ENCODE results near the gene RIBC1. TPM values are rescaled to one million over a fixed set of nuclear protein-coding genes. Genes with fewer than 3 reads are reported as not detected.
"Not testable (repeated sequence)": the region's sequence is repeated elsewhere in the genome, so short reads cannot be mapped to it uniquely, and the experiment has no call there.

The RIBC1 gene
- total RNA-seq, 2 experiments from 2014 or later = 0.61 to 1.1 TPM

DNA sequence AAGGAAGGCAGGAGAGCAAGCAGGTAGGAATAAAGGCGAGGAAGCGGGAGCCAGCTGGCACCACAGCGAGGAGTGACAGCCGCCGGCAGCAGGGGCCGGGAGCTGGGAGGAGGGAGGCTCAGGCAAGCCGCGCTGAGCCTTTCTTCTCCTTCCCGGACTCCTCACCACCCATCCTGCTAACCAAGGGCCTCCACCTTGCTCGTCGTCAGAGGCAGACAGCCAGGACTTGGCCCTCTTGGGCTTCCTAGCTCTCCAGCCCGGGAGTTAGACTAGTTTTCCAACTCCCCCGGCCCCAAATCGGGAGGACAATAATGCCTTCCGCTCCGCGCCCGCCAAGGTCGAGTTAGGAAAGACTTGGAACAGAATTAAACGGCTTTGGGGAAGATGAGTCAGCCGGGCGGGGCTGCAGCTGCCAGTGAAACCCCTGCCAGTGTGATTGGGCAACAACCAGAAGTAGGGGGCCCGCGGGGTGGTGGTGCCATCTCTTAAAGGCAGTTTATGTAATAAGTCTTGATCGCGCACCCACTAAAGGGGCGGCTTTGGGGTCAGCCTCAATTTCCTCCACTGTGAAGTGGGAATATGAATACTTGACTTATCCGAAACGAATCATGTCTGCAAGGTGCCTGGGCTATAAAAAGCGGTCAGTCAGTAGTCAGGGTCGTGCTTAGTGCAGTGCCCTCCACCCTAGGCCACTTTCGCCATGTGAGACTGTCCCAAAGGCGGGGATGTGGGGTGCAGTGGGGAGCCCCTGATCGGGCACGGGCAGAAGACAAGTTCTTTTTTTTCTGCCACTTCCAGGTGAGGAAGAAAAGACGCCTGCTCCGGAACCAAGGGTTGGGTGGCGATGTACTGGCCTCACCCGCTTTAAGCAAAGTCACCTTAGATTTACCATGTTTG lies 18.2 kb downstream of the RIBC1 start:
- Mint-ChIP-seq H3K36me3 (no peaks in the 10 kb centered on the region), H3K9me3 (ENCODE audit: low read depth) (no peaks in the 10 kb centered on the region), H3K4me3 (peak overlapping the region; percentile 81), H3K27ac (peak overlapping the region; percentile 82), H3K27me3 (no peaks in the 10 kb centered on the region), H3K4me1 (peaks cover 35% of the 10 kb centered on the region)
- ATAC-seq (peak; percentile 8), DNase-seq (peak; percentile 43)
- CTCF ChIA-PET = interaction anchor here (0.9 kb wide), 1 partner anchor 18 kb away, joined by 3 read pairs; the partner anchor contains the start of genes RIBC1 and SMC1A

DNA sequence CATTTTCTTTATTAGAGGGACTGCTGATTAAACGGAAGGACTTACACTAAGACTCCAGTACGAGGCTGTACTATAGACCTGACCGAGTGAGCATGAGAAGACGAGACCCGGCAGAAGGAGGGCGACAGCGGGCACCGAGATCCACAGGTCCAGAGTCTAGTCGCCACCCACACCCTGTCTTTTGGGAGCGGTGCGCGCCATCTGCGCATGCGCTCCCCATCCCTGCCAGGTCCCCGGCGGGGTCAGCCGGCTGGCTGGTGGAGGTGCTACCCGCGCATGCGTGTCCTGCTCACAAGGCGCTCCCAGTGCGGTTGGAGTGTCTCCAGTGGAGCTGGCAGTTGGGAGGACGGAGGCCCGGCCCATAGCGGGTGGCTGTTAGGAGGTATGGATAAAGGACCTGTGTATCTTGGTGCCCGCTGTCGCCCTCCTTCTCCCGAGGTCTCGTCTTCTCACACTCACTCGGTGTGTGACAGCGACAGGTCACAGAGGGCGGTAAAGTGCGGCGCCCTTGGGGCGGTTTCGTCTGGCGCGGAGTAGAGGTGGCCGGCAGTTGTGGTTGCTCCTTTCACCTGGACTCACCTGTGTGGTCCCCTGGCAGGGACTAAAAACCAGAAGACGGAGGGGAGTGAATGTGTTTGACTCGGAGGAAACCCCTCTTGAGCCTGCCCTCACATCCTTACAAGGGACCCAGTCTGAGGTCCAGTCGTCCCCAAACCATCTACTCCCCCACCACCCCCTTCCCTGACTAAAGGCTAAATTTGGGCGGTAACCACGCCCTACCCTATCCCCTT lies 19.1 kb downstream of the RIBC1 start:
- DNase-seq (peak; percentile 86), ATAC-seq (peak; percentile 88)
- Mint-ChIP-seq H3K27ac (peak overlapping the region; percentile 82), H3K9me3 (ENCODE audit: low read depth) (no peaks in the 10 kb centered on the region), H3K4me3 (peak overlapping the region; percentile 81), H3K27me3 (no peaks in the 10 kb centered on the region), H3K4me1 (peaks cover 30% of the 10 kb centered on the region), H3K36me3 (no peaks in the 10 kb centered on the region)
- CTCF ChIA-PET = interaction anchor here (0.6 to 0.9 kb wide), 2 partner anchors 19 to 123 kb away, joined by 3 read pairs; partner anchors contain the start of genes RIBC1 and SMC1A

DNA sequence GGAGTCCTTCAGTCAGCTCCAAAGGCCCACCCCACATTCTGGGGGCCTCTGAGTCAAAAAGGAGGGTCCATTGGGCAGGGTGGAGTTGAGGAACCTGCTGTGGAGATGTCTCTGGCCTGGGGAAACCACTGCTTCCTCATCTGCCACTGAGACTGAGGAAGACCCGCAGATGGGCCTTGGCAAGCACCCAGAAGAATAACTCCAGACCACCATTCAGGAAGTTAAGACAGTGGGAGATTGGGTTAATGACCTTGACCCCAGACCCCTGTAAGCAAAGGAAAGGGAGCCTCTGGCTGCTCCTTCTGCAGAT lies 19.6 kb downstream of the RIBC1 start:
- Mint-ChIP-seq H3K4me3 (peak overlapping the region; percentile 81), H3K27ac (peak overlapping the region; percentile 82), H3K4me1 (peaks cover 28% of the 10 kb centered on the region), H3K9me3 (ENCODE audit: low read depth) (no peaks in the 10 kb centered on the region), H3K36me3 (no peaks in the 10 kb centered on the region), H3K27me3 (no peaks in the 10 kb centered on the region)
- CTCF ChIA-PET = interaction anchor here (0.6 kb wide), 1 partner anchor 123 kb away, joined by 3 read pairs; no protein-coding TSS in a partner anchor
- no peak for ATAC-seq
- no peak for DNase-seq

DNA sequence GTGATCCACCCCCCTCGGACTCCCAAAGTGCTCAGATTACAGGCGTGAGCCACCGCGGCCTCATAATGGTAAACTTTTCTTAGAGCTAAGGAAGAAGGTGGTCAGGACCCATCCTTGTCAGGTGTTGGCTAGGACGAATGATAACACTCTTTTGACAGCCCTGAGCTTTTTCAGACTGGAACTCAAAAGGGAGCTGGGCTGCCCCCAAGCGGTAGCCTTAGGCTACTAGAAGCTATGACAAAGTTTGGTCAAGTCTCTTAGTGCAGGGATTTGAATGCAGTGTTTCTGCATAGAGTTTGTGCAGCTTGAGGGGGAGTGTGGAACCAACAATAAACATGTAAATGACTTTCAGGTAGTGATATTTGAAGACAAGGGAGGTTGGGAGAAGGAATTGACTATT lies 23.3 kb downstream of the RIBC1 start:
- Mint-ChIP-seq H3K27ac (no peak overlapping the region), H3K4me1 (peaks cover 4% of the 10 kb centered on the region), H3K9me3 (ENCODE audit: low read depth) (no peaks in the 10 kb centered on the region), H3K36me3 (no peaks in the 10 kb centered on the region), H3K4me3 (no peak overlapping the region), H3K27me3 (no peaks in the 10 kb centered on the region)
- CTCF ChIA-PET = interaction anchor here (0.7 to 5.1 kb wide), 17 partner anchors 10 to 201 kb away, joined by 3 to 46 read pairs (median 5); partner anchors contain the start of genes HSD17B10, RIBC1 and SMC1A
- DNase-seq (peak; percentile 68), ATAC-seq (peak; percentile 49)

DNA sequence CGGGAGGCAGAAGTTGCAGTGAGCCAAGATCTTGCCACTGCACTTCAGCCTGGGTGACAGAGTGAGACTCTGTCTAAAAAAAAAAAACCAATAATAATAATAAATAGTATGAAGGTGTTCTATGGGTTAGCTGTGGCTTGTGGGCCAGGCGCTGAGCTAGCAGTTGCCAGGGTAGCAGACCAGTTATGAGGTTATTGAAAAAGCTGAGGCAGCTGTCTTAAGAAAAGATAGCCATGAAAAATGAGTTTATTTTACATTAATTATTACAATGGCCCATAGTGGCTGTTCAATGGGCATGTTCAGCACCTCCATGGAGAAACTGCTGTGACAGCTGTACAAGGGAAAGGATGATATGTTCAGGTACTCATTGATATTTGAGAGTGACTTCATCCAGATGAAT lies 24.8 kb downstream of the RIBC1 start:
- H3K9me3 Mint-ChIP-seq (ENCODE audit: low read depth) = no peaks in the 10 kb centered on the region
- H3K27me3 Mint-ChIP-seq = no peaks in the 10 kb centered on the region
- no peaks in the 10 kb centered on the region for H3K4me1 Mint-ChIP-seq
- H3K36me3 Mint-ChIP-seq = no peaks in the 10 kb centered on the region
- CTCF ChIA-PET = interaction anchor here (0.8 to 5.1 kb wide), 4 partner anchors 12 to 134 kb away, joined by 3 to 39 read pairs (median 6); no protein-coding TSS in a partner anchor
- no peak overlapping the region for H3K4me3 Mint-ChIP-seq
- H3K27ac Mint-ChIP-seq = no peak overlapping the region
- ATAC-seq (no peak), DNase-seq (no peak)

DNA sequence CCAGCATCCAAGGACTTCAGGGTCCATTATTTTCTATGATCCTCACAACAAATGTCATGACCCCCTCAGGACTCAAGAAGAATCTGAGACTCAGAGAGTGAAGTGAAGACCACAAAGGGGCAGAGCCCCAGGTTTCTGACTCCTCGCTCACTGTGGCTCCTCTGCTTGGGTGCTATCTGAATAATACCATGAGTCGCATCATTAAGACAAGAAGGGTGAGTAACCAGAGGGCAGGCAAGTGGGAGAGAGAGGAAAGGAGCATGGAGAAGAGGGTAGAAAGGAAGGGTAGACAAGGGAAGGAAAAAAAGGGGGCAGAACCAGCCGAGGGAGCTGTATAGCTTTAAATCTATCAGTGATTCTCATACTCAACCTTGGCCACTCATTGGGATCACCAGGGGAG lies 27.0 kb downstream of the RIBC1 start:
- DNase-seq (no peak), ATAC-seq (no peak)
- Mint-ChIP-seq H3K4me1 (no peaks in the 10 kb centered on the region), H3K27me3 (no peaks in the 10 kb centered on the region), H3K27ac (no peak overlapping the region), H3K4me3 (no peak overlapping the region), H3K36me3 (no peaks in the 10 kb centered on the region), H3K9me3 (ENCODE audit: low read depth) (no peaks in the 10 kb centered on the region)
- CTCF ChIA-PET = interaction anchor here (1.1 to 5.1 kb wide), 3 partner anchors 32 to 136 kb away, joined by 3 to 39 read pairs (median 5); no protein-coding TSS in a partner anchor

DNA sequence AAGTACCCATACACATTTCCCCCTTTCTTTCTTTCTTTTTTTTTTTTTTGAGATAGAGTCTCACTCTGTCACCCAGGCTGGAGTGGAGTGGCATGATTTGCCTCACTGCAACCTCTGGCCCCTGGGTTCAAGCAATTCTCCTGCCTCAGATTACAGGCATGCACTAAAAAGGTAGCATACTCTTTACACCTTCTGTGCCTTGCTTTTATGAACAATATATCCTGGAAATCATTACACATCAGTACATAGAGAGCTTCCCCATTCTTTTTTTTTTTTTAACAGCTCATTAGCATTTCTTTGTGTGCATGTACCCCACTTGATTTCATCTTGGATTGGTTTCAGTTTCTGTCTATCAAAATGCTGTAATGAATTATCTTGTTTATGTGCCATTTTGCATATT lies 30.1 kb downstream of the RIBC1 start:
- no peaks in the 10 kb centered on the region for H3K9me3 Mint-ChIP-seq (ENCODE audit: low read depth)
- no peak overlapping the region for H3K4me3 Mint-ChIP-seq
- no peak for DNase-seq
- no peaks in the 10 kb centered on the region for H3K36me3 Mint-ChIP-seq
- H3K4me1 Mint-ChIP-seq = no peaks in the 10 kb centered on the region
- no peak for ATAC-seq
- CTCF ChIA-PET = interaction anchor here (0.9 kb wide), 1 partner anchor 135 kb away, joined by 3 read pairs; no protein-coding TSS in a partner anchor
- no peak overlapping the region for H3K27ac Mint-ChIP-seq
- H3K27me3 Mint-ChIP-seq = peaks cover 13% of the 10 kb centered on the region

DNA sequence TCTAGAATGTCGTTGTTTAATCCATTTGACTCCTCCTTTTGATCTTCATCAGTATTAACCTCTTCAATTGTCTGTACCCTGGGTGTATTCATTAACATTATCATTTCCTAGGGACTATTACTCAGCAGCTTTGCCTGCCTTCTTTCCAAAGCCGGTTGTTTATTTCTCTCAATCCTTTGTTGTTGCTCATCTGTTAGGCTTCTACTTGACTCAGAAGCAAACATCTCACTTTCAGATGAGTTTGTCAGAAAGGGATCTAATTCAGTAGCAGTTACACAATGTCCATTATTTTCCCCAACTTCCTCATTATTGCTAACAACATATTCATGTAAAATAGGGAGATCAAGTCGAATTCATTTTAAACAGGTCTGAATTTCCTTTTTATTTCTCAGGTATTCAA lies 33.6 kb downstream of the RIBC1 start:
- Mint-ChIP-seq H3K27ac (no peak overlapping the region), H3K4me1 (no peaks in the 10 kb centered on the region), H3K27me3 (peaks cover 21% of the 10 kb centered on the region), H3K4me3 (no peak overlapping the region), H3K36me3 (no peaks in the 10 kb centered on the region), H3K9me3 (ENCODE audit: low read depth) (no peaks in the 10 kb centered on the region)
- ATAC-seq = no peak
- CTCF ChIA-PET = no interaction called here
- DNase-seq = no peak

DNA sequence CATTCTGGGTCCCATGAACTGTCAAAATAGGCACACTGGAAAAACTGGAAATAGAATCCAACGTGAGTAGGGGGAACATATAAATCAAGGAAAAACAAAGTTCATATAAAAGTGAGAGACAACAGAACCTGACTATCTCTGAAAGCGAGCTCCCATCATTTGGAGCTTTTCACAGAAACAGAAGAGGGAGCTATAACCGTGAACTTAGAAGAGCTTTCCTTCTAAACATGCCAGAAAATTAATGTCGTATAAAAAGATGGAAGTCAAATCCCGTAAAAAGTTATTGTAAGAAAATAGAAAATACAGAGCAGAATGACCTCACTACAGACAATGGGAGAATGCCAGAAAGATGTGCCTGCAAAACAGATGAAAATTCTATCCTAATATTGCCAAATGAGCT lies 35.4 kb downstream of the RIBC1 start:
- H3K4me3 Mint-ChIP-seq = no peak overlapping the region

DNA sequence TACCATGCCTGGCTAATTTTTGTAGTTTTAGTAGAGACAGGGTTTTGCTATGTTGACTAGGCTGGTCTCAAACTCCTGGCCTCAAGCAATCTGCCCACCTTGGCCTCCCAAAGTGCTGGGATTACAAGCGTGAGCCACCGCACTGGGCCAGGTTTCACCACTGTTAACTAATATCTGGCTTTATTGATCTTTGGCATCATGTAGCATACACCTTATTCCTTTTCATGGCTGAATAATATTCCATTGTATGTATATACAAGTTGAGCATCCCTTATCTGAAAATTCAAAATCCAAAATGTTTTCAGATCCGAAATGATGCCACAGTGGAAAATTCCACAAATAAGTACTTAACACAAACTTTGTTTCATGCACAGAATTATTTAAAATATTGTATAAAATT lies 46.0 kb downstream of the RIBC1 start:
- ATAC-seq; H3K27me3 Mint-ChIP-seq; H3K9me3 Mint-ChIP-seq (ENCODE audit: low read depth); H3K27ac Mint-ChIP-seq; DNase-seq; H3K4me1 Mint-ChIP-seq; H3K36me3 Mint-ChIP-seq; H3K4me3 Mint-ChIP-seq; CTCF ChIA-PET: not testable (repeated sequence)

More for the DNA sequence above, 35.4 kb downstream of the RIBC1 start:
- Mint-ChIP-seq H3K4me1 (no peaks in the 10 kb centered on the region), H3K27ac (no peak overlapping the region), H3K36me3 (no peaks in the 10 kb centered on the region), H3K27me3 (peaks cover 21% of the 10 kb centered on the region), H3K9me3 (ENCODE audit: low read depth) (no peaks in the 10 kb centered on the region)
- ATAC-seq (no peak), DNase-seq (no peak)
- CTCF ChIA-PET = interaction anchor here (1.1 to 1.8 kb wide), 2 partner anchors 12 to 23 kb away, joined by 4 to 6 read pairs; no protein-coding TSS in a partner anchor

DNA sequence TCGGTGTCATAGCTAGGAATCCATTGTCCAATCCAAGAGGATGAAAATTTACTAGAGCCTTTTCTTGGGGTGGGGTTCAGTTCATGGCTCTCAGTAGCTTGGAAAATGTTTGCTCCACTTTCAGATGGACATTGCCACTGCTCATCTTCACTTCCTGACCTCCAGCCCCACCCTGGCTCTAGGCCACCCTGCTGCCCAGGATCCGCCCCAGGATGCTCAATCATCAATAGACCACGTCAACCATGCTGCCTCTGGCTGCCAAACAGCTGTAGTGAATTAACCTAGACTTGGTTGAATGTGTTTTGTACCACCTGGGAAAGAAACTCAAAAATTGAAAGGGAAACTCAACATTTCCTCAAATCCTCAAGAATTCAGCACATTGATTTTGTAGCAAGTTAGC lies 48.7 kb downstream of the RIBC1 start:
- Mint-ChIP-seq H3K27me3 (peaks cover 4% of the 10 kb centered on the region), H3K4me1 (no peaks in the 10 kb centered on the region), H3K9me3 (ENCODE audit: low read depth) (no peaks in the 10 kb centered on the region), H3K4me3 (no peak overlapping the region), H3K27ac (no peak overlapping the region), H3K36me3 (no peaks in the 10 kb centered on the region)
- DNase-seq (no peak), ATAC-seq (no peak)
- CTCF ChIA-PET = no interaction called here

DNA sequence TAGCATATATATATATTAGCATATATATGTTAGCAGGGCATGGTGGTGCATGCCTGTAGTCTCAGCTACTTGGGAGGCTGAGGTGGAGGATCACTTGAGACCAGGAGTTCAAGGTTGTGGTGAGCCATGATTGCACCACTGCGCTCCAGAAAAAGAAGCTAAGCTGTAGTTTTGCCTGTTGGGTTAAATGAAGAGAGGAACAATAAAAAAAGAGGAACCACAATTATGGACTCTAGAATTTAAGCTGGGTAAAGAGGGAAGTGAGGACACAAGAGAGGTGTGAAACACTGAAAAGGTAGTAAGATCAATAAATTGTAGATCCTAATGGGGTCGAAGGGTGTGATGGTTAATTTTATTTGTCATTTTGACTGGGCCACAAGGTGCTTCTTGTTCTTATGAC lies 52.0 kb downstream of the RIBC1 start:
- Mint-ChIP-seq H3K4me3 (no peak overlapping the region), H3K4me1 (no peaks in the 10 kb centered on the region), H3K27me3 (peaks cover 4% of the 10 kb centered on the region), H3K27ac (no peak overlapping the region), H3K9me3 (ENCODE audit: low read depth) (no peaks in the 10 kb centered on the region), H3K36me3 (no peaks in the 10 kb centered on the region)
- ATAC-seq (no peak), DNase-seq (no peak)
- CTCF ChIA-PET = no interaction called here

DNA sequence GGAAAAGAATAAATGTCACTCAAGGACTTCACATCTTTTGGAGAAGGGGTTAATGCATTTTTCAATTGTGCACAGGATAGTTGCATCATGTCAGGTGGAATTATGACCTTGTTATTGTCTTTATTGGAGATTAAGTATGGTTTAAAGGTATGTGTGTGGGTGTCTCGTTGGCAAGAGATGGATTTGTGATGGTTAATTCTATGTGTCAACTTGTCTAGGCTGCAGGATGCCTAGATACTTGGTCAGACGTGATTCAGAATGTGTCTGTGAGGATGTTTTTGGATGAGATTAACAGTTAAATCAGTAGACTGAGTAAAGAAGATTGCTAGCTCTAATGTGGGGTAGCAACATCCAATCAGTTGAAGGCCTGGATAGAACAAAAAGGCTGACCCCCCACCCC lies 53.7 kb downstream of the RIBC1 start:
- no peaks in the 10 kb centered on the region for H3K9me3 Mint-ChIP-seq (ENCODE audit: low read depth)
- no peak overlapping the region for H3K27ac Mint-ChIP-seq
- H3K36me3 Mint-ChIP-seq = no peaks in the 10 kb centered on the region
- CTCF ChIA-PET = interaction anchor here (0.6 kb wide), 1 partner anchor 113 kb away, joined by 3 read pairs; no protein-coding TSS in a partner anchor
- no peak overlapping the region for H3K4me3 Mint-ChIP-seq
- DNase-seq (no peak), ATAC-seq (no peak)
- no peaks in the 10 kb centered on the region for H3K4me1 Mint-ChIP-seq
- peaks cover 7% of the 10 kb centered on the region for H3K27me3 Mint-ChIP-seq
